PFSK-1 (cell line): ENCODE measurements around the gene MOB3A.

Source experiments
- POLR2AphosphoS5 ChIP-seq: IDR thresholded peaks from 2 replicates; pipeline ENCODE4 v1.6.1; 2012; ENCODE audit warnings: low read depth, mild to moderate bottlenecking, control low read depth, low read length, moderate library complexity
- TAF1 ChIP-seq: IDR thresholded peaks from 2 replicates; pipeline ENCODE4 v1.6.1; 2012; ENCODE audit warnings: low read length, control low read depth, borderline replicate concordance; ENCODE audit not compliant: insufficient read depth

GRCh38 chr19:2121416-2122051 lies 25.4 kb upstream of the MOB3A start:
- TF ChIP-seq TAF1 (no peak), POLR2AphosphoS5 (no peak)
